Measurements from ENCODE around the gene QSOX1. TPM values are rescaled to one million over a fixed set of nuclear protein-coding genes. Genes with fewer than 3 reads are reported as not detected.

The QSOX1 gene
- total RNA-seq, 4 donors from 2014 or later, result 65.9 to 124 (median 93.7) TPM

DNA sequence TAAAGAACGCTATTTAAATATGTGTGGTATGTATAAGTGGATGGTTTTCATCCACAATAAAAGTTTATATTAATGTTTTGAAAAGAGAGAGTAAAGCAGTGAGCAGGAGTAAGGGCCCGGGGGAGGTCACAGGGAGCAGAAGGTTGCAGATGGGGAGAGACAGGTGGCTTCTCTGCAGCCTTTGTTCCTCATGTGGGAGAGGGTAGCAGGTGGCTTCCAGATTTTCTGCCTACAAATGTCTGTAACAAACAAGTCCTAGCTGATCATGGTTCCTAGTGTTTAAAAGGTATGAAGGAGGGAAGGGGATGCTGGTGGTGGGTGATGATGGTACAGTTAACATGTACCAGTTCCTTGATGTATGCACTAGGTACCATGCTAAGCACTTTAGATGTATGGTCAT, 18.8 kb downstream of the QSOX1 start:
- intact Hi-C loops (cut with DNase I; ENCODE audit: low total_unique reads), result no loop called here
- in situ Hi-C loops (cut with MboI; ENCODE audit: low sequenced_read_pairs in 4 of 4), result loop anchor here in 2 of 4 donors (10.0 to 25.0 kb wide), 2 partner anchors 69 to 286 kb away; partner anchors contain the start of genes TOR1AIP1 (in 1 of the 2) and TOR1AIP2 (in 1 of the 2)
- peak overlapping the region; percentile 55 to 76 (median 71) for H3K27ac ChIP-seq

DNA sequence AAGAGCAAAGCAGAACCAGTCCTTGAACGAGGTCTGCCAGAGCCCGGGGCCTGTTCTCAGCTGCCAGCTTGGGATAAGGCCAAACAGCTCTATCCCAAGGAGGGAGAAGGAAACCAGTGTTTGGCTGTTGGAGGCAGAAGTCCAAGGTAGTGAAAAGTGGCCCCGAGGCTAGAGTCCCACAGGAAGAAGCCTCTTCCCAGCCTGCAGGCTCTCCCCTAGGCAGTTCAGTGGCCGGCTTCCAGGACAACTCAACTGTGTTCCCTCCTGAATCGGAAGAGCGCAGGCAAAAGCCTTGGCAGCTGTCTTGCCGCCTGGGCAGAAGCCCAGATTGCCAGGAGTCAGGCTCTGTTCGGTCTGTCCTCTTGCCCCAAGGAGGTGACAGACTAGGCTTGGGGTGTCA, 19.3 kb downstream of the QSOX1 start:
- Histone ChIP-seq H3K4me1 (peaks cover 25 to 26% of the 10 kb centered on the region in 2 donors), H3K27me3 (no peaks in the 10 kb centered on the region), H3K36me3 (no peaks in the 10 kb centered on the region), H3K27ac (peak overlapping the region; percentile 55 to 76 (median 71)), H3K9me3 (no peaks in the 10 kb centered on the region), H3K4me3 (no peak overlapping the region)
- DNase-seq, result peak; percentile 77 to 88
- intact Hi-C loops (cut with DNase I; ENCODE audit: low total_unique reads), result no loop called here
- peak; percentile 92 to 94 for ATAC-seq
- in situ Hi-C loops (cut with MboI; ENCODE audit: low sequenced_read_pairs in 4 of 4), result loop anchor here in 2 of 4 donors (10.0 to 25.0 kb wide), 2 partner anchors 69 to 287 kb away; partner anchors contain the start of genes TOR1AIP1 (in 1 of the 2) and TOR1AIP2 (in 1 of the 2)
- TF ChIP-seq, protein P1, sequence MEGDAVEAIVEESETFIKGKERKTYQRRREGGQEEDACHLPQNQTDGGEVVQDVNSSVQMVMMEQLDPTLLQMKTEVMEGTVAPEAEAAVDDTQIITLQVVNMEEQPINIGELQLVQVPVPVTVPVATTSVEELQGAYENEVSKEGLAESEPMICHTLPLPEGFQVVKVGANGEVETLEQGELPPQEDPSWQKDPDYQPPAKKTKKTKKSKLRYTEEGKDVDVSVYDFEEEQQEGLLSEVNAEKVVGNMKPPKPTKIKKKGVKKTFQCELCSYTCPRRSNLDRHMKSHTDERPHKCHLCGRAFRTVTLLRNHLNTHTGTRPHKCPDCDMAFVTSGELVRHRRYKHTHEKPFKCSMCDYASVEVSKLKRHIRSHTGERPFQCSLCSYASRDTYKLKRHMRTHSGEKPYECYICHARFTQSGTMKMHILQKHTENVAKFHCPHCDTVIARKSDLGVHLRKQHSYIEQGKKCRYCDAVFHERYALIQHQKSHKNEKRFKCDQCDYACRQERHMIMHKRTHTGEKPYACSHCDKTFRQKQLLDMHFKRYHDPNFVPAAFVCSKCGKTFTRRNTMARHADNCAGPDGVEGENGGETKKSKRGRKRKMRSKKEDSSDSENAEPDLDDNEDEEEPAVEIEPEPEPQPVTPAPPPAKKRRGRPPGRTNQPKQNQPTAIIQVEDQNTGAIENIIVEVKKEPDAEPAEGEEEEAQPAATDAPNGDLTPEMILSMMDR (IDR thresholded peaks at IDR 0.05 in 4 of 5, conservative IDR thresholded peaks at IDR 0.05 in 1 of 5), result no peak
- no peak for TF ChIP-seq POLR2A (IDR thresholded peaks at IDR 0.05)

More for the DNA sequence above, 18.8 kb downstream of the QSOX1 start:
- Histone ChIP-seq H3K9me3 (no peaks in the 10 kb centered on the region), H3K4me1 (peaks cover 25 to 31% of the 10 kb centered on the region in 2 donors), H3K4me3 (no peak overlapping the region), H3K36me3 (no peaks in the 10 kb centered on the region), H3K27me3 (no peaks in the 10 kb centered on the region)
- ATAC-seq (no peak), DNase-seq (peak in 1 of 2 donors; percentile 6)
- no peak for TF ChIP-seq POLR2A (IDR thresholded peaks at IDR 0.05)
- TF ChIP-seq, protein P1 (IDR thresholded peaks at IDR 0.05 in 4 of 5, conservative IDR thresholded peaks at IDR 0.05 in 1 of 5), result no peak

DNA sequence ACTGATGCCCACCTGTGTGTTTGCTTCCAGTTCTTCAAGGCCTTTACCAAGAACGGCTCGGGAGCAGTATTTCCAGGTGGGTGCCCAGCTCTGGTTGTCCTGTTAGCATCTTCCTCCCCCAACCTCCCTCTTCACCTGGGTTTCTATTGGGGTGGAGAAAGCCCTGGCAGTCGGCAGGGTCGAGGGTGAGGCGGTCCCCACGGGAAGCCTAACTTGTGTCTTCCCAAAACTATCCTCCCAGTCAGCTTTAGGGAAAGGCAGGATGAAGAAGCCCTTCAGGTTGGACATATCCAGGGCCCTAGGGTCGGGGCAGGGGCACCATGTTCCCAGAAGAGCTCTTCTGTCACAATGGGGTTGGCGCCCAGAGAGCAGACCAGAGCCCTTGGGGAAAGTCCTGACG, 20.6 kb downstream of the QSOX1 start:
- intact Hi-C loops (cut with DNase I; ENCODE audit: low total_unique reads), result loop anchor here (5.0 kb wide), 1 partner anchor 63 kb away; no protein-coding TSS in a partner anchor
- DNase-seq, result no peak

DNA sequence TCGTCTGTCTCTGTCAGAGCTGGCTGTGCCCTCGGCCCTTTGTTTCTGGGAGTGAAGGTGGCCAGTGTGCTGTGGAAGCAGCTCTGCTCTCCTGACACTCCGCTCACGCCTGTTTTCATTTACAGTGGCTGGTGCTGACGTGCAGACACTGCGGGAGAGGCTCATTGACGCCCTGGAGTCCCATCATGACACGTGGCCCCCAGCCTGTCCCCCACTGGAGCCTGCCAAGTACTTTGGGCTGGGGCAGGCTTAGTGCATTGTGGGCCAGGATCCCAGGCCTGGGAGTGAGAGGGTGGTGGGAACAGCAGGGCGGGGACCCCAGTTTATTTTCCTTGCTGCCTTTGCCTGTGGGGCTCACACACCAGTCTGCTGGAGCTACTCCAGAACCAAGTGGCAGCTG, 21.1 kb downstream of the QSOX1 start:
- Histone ChIP-seq H3K9me3 (no peaks in the 10 kb centered on the region), H3K4me1 (peaks cover 15 to 16% of the 10 kb centered on the region in 2 donors), H3K27me3 (no peaks in the 10 kb centered on the region), H3K36me3 (peaks cover 0 to 6% of the 10 kb centered on the region in 2 donors), H3K27ac (no peak overlapping the region), H3K4me3 (no peak overlapping the region)
- intact Hi-C loops (cut with DNase I; ENCODE audit: low total_unique reads) (loop anchor here (5.0 kb wide), 1 partner anchor 64 kb away; no protein-coding TSS in a partner anchor), in situ Hi-C loops (cut with MboI; ENCODE audit: low sequenced_read_pairs in 4 of 4) (loop anchor here (10.0 to 25.0 kb wide), 3 partner anchors 71 to 464 kb away; no protein-coding TSS in a partner anchor)
- TF ChIP-seq, protein P1 (IDR thresholded peaks at IDR 0.05 in 4 of 5, conservative IDR thresholded peaks at IDR 0.05 in 1 of 5), result no peak
- TF ChIP-seq POLR2A (IDR thresholded peaks at IDR 0.05), result no peak
- ATAC-seq (no peak), DNase-seq (no peak)

More for the DNA sequence above, 20.6 kb downstream of the QSOX1 start:
- Histone ChIP-seq H3K27ac (no peak overlapping the region), H3K4me1 (peaks cover 15 to 16% of the 10 kb centered on the region in 2 donors), H3K27me3 (no peaks in the 10 kb centered on the region), H3K36me3 (peaks cover 0 to 4% of the 10 kb centered on the region in 2 donors), H3K9me3 (no peaks in the 10 kb centered on the region), H3K4me3 (no peak overlapping the region)
- in situ Hi-C loops (cut with MboI; ENCODE audit: low sequenced_read_pairs in 4 of 4), result loop anchor here (10.0 to 25.0 kb wide), 3 partner anchors 70 to 463 kb away; no protein-coding TSS in a partner anchor
- ATAC-seq, result no peak
- TF ChIP-seq, protein P1 (IDR thresholded peaks at IDR 0.05 in 4 of 5, conservative IDR thresholded peaks at IDR 0.05 in 1 of 5), result no peak
- no peak for TF ChIP-seq POLR2A (IDR thresholded peaks at IDR 0.05)
